Measurements from ENCODE around the gene NKPD1. TPM values are rescaled to one million over a fixed set of nuclear protein-coding genes. Genes with fewer than 3 reads are reported as not detected.

NKPD1 gene
- polyA plus RNA-seq, 2 of the 4 experiments (the other 2 are of a cell fraction) = 0.12 to 0.15 TPM

DNA sequence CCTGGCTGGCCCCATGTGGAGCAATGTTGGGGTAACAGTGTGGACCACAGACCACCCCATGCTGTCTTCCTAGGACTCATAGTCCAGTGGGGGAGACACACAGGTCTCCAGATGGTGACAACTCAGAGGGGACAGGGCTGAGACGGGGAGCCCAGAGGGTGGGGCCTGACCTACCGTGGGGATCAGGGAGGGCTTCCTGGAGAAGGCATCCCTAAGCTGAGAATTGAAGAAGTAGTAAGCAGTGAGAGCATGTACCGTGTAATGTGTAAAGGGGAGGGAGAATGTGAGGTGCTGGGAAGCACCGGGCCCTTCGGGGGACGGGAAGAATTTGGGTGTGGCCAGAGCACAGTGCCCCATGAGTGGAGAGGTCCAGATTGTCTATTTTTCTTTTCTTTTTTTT is 36.8 kb downstream of the NKPD1 start:
- ChIA-PET POLR2A (no interaction called here), CTCF (interaction anchor here (0.7 to 6.1 kb wide), 11 partner anchors 11 to 64 kb away, joined by 3 to 51 read pairs (median 5); partner anchors contain the start of gene PPP1R37)
- WGBS (ENCODE audit: missing lambda C conversion rate) = 83% methylated on average over 6 of the region's 6 CpGs

GRCh38 chr19:45123440-45123850 is 37.3 kb downstream of the NKPD1 start:
- H3K4me2 ChIP-seq = no peak overlapping the region
- DNase-seq (ENCODE audit: low read depth in 1 of 2, low spot score in 1 of 2) (no peak), ATAC-seq (no peak), FAIRE-seq (no peak)
- no peak overlapping the region for H3K4me3 ChIP-seq
- no peaks in the 10 kb centered on the region for H3K4me1 ChIP-seq
- H3K9me3 ChIP-seq = no peaks in the 10 kb centered on the region
- no peak overlapping the region for H3K27ac ChIP-seq
- no peak for TF ChIP-seq HDAC2 (IDR thresholded peaks at IDR 0.05)
- TF ChIP-seq, protein P1, sequence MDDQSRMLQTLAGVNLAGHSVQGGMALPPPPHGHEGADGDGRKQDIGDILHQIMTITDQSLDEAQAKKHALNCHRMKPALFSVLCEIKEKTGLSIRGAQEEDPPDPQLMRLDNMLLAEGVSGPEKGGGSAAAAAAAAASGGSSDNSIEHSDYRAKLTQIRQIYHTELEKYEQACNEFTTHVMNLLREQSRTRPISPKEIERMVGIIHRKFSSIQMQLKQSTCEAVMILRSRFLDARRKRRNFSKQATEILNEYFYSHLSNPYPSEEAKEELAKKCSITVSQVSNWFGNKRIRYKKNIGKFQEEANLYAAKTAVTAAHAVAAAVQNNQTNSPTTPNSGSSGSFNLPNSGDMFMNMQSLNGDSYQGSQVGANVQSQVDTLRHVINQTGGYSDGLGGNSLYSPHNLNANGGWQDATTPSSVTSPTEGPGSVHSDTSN (IDR thresholded peaks at IDR 0.05) = no peak
- no peak for TF ChIP-seq ESRRA (IDR thresholded peaks at IDR 0.05; ENCODE audit: borderline replicate concordance, low read length)
- no peak for TF ChIP-seq RARB (CRISPR knock-in tag; IDR thresholded peaks at IDR 0.05)
- TF ChIP-seq, protein P2, sequence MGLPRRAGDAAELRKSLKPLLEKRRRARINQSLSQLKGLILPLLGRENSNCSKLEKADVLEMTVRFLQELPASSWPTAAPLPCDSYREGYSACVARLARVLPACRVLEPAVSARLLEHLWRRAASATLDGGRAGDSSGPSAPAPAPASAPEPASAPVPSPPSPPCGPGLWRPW (IDR thresholded peaks at IDR 0.05) = no peak
- TF ChIP-seq TFCP2L1 (CRISPR knock-in tag; IDR thresholded peaks at IDR 0.05) = no peak
- TF ChIP-seq HMGXB4 (CRISPR knock-in tag; IDR thresholded peaks at IDR 0.05; ENCODE audit: borderline replicate concordance) = no peak
- TF ChIP-seq, protein P3, sequence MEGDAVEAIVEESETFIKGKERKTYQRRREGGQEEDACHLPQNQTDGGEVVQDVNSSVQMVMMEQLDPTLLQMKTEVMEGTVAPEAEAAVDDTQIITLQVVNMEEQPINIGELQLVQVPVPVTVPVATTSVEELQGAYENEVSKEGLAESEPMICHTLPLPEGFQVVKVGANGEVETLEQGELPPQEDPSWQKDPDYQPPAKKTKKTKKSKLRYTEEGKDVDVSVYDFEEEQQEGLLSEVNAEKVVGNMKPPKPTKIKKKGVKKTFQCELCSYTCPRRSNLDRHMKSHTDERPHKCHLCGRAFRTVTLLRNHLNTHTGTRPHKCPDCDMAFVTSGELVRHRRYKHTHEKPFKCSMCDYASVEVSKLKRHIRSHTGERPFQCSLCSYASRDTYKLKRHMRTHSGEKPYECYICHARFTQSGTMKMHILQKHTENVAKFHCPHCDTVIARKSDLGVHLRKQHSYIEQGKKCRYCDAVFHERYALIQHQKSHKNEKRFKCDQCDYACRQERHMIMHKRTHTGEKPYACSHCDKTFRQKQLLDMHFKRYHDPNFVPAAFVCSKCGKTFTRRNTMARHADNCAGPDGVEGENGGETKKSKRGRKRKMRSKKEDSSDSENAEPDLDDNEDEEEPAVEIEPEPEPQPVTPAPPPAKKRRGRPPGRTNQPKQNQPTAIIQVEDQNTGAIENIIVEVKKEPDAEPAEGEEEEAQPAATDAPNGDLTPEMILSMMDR (IDR thresholded peaks at IDR 0.05) = no peak
- TF ChIP-seq CBX2 (IDR thresholded peaks at IDR 0.05; ENCODE audit: borderline replicate concordance, low read depth) = no peak
- TF ChIP-seq KDM5A (IDR thresholded peaks at IDR 0.05) = no peak
- CTCF ChIA-PET = interaction anchor here (0.7 to 6.1 kb wide), 8 partner anchors 12 to 64 kb away, joined by 3 to 46 read pairs (median 4); partner anchors contain the start of gene PPP1R37
- POLR2A ChIA-PET = interaction anchor here (0.6 kb wide), 1 partner anchor 20 kb away, joined by 3 read pairs; no protein-coding TSS in a partner anchor
- 84% methylated on average over 9 of the region's 9 CpGs for WGBS (ENCODE audit: missing lambda C conversion rate)

More for the DNA sequence above, 36.8 kb downstream of the NKPD1 start:
- TF ChIP-seq HDAC2 (IDR thresholded peaks at IDR 0.05) = no peak
- TF ChIP-seq JUNB (IDR thresholded peaks at IDR 0.05) = no peak
- peak; percentile 54 for TF ChIP-seq ZFP36 (IDR thresholded peaks at IDR 0.05; ENCODE audit: borderline replicate concordance, partially characterized antibody)
- no peak for TF ChIP-seq BHLHE40 (IDR thresholded peaks at IDR 0.05; ENCODE audit: low read depth, low read length)
- no peak for TF ChIP-seq MAX (IDR thresholded peaks at IDR 0.05)
- TF ChIP-seq RNF2 (IDR thresholded peaks at IDR 0.05; ENCODE audit: borderline replicate concordance, low read depth) = no peak
- TF ChIP-seq CBX2 (IDR thresholded peaks at IDR 0.05; ENCODE audit: borderline replicate concordance, low read depth) = no peak
- TF ChIP-seq FOXS1 (CRISPR knock-in tag; IDR thresholded peaks at IDR 0.05) = no peak
- Histone ChIP-seq H3K4me3 (no peak overlapping the region), H3K4me2 (no peak overlapping the region), H3K4me1 (no peaks in the 10 kb centered on the region), H3K27ac (no peak overlapping the region), H3K9me3 (no peaks in the 10 kb centered on the region)
- ATAC-seq (no peak), DNase-seq (ENCODE audit: low read depth in 1 of 2, low spot score in 1 of 2) (no peak), FAIRE-seq (no peak)

DNA sequence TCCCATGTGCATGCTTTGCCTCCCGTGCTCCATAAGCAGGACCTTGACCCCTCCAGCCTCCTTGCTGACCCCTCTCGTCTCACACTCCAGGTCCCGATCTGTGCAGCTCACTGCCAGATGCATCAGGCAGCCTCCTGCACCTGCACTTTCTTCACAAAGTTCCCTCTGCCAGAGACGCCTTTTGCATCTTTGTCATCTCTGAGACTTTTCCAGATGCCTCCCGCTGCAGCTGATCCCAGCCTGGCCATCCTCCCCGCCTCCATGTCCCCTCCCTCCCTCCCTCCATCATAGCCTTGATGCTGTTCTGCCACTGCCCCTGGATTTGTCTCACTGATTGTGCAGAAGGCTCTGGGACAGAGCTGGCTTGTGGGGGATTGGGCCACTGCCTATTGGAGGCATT is 38.0 kb downstream of the NKPD1 start:
- no peak for FAIRE-seq
- Histone ChIP-seq H3K4me1 (no peaks in the 10 kb centered on the region), H3K9me3 (no peaks in the 10 kb centered on the region), H3K27ac (no peak overlapping the region), H3K4me3 (no peak overlapping the region), H3K4me2 (no peak overlapping the region)
- no peak for TF ChIP-seq TP53 (CRISPR knock-in tag; IDR thresholded peaks at IDR 0.05)
- TF ChIP-seq ESRRA (IDR thresholded peaks at IDR 0.05; ENCODE audit: borderline replicate concordance, low read length) = no peak
- TF ChIP-seq CHD2 (IDR thresholded peaks at IDR 0.05; ENCODE audit: low read length, partially characterized antibody) = no peak
- TF ChIP-seq SMC3 (IDR thresholded peaks at IDR 0.05) = no peak
- TF ChIP-seq HOXA7 (CRISPR knock-in tag; IDR thresholded peaks at IDR 0.05) = no peak
- 82% methylated on average over 6 of the region's 6 CpGs for WGBS (ENCODE audit: missing lambda C conversion rate)
- CTCF ChIA-PET = interaction anchor here (2.0 to 6.1 kb wide), 3 partner anchors 12 to 23 kb away, joined by 4 to 46 read pairs (median 16); no protein-coding TSS in a partner anchor
- POLR2A ChIA-PET = interaction anchor here (0.6 to 0.7 kb wide), 2 partner anchors 20 to 24 kb away, joined by 3 to 4 read pairs; no protein-coding TSS in a partner anchor
- no peak for DNase-seq (ENCODE audit: low read depth in 1 of 2, low spot score in 1 of 2)
- ATAC-seq = no peak
